Measurements from ENCODE around the gene NSUN4.

The NSUN4 gene

GRCh38 chr1:46405724-46406123 lies 65.1 kb downstream of the NSUN4 start:
- no peak for DNase-seq (ENCODE audit: low read depth, low spot score)

DNA sequence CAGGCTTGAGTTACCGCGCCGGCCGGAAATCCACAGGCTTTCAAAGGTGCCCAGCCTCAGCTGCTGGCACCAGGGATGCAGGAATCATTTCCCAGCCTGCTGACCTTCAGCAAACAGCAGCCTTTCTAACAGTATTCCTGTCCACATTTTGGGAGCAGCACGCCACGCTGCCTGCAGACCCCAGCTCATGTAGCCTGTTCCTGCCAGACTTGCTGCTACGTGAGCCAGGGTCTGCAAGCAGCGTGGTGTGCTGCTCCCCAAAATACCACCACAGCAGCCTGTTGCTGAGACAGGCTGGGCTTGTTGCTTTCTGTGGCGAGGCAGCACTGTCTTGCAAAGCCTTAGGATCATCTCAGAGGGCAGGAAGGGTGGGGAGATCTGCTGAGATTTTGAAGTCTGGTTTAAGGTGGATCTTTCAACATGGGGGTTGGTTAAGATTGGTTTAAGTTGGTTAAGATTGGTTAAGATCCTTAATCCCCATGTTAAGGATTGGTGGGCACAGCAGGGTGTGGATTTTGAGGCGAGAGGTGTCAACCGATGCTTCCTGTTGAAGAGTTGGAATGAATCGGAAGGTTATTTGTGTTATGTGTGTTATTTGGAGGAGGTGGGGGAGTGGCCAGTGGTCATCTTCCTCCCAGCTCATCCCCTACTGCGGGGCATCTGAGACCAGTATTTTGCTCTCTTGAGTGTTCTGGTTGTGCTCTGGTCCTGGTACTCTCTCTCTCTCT lies 66.4 kb downstream of the NSUN4 start:
- no peak for DNase-seq (ENCODE audit: low read depth, low spot score)

GRCh38 chr1:46407636-46408035 lies 67.0 kb downstream of the NSUN4 start:
- DNase-seq (ENCODE audit: low read depth, low spot score) = no peak

DNA sequence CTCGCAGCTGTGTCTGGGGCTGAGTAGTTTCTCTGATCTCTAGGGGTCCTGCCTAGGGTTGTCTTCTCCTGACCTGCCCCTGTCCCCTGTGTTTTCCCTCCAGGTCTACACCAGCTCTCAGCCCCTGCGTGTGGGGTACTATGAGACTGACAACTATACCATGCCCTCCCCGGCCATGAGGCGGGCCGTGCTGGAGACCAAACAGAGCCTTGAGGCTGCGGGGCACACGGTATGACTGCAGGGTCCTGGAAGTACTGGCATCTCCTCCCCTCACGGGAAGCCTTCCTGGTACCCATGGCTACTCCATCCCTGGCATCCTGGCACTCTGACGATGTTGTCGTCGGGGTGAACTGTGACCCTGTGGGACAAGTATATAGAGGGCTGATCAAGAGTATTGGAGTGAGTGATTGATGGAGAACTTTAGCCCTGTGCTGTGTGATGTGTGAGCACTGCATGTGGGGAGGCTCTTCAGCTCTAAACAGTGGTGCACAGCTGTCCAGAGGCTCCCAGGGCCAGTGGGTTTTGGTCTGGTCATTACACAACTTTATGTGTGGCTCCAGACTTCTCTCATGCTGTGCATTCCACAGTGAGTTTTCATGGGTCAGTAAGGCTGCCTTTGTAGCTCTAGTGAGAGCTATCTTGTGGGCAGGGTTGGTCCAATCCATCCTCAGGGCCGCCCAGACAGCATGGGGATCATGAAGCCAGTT lies 67.9 kb downstream of the NSUN4 start:
- no peak for DNase-seq (ENCODE audit: low read depth, low spot score)

DNA sequence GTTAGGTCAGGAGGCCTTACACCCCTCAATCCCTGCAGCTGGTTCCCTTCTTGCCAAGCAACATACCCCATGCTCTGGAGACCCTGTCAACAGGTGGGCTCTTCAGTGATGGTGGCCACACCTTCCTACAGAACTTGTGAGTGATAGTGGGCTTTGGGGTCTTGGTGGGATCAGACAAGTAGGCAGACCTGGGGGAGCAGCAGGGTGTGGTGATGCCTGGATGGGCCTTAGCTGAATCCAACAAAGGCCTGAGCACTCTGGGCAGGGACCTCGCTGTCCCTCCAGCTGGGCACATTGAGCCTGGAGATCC lies 68.4 kb downstream of the NSUN4 start:
- no peak for DNase-seq (ENCODE audit: low read depth, low spot score)

DNA sequence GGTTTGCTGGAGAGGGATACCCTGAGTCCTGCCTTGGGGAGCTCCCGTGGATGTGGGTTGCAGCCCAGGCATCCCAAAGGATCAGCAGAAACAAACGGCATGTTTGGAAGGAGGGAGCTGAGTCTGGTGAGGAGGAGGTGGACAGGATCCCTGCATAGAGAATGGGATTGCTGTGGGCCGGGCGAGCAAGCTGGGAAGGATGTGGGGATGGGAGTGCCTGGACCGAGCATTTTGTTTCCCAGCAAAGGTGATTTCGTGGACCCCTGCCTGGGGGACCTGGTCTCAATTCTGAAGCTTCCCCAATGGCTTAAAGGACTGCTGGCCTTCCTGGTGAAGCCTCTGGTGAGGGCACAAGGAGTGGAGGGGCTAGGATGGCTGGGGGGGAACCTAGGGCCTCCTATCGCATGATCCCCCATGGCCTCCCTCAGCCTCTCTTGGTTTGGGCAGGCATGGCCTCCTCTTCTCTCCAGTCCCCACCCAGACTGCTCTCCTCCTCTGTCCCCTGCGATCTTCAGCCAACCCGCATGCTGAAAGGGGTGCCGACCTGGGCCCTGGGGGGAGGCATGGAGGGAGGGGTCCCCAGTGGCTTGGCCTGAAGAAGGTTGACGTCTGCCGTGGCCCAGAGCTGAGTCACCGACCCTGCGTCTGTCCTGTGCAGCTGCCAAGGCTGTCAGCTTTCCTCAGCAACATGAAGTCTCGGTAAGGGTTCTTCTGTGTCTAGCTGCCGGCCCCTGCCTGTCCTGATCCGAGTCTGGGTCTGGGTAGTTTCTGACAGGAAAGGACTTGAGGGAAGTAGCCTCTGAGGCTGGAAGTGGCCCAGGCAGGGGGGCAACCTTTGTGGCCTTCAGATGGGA lies 69.8 kb downstream of the NSUN4 start:
- no peak for DNase-seq (ENCODE audit: low read depth, low spot score)

GRCh38 chr1:46411010-46411405 lies 70.4 kb downstream of the NSUN4 start:
- no peak for DNase-seq (ENCODE audit: low read depth, low spot score)
